WTC11 (cell line): Measurements from ENCODE around the gene C3orf22. TPM values are rescaled to one million over a fixed set of nuclear protein-coding genes. Genes with fewer than 3 reads are reported as not detected.

Source experiments
- ATAC-seq: fragments of 200-7000 bp; cut with Tn5 transposase; 2 replicates; pipeline ENCODE4 v1.10.0; 2021; ENCODE audit warnings: mild to moderate bottlenecking, moderate library complexity
- CTCF ChIA-PET: fragments of 300-600 bp; sonication (Branson Sonifier 250); formaldehyde crosslinking; loops from one replicate; lab custom pipeline; 2021; ENCODE audit warnings: antibody characterized with exemption; lab: Charles Lee
- POLR2A ChIA-PET: fragments of 350-600 bp; sonication (Branson Sonifier 250); formaldehyde crosslinking; loops from one replicate; lab custom pipeline; 2021; ENCODE audit warnings: antibody characterized with exemption; lab: Charles Lee
- DNase-seq: peaks from one replicate; pipeline ENCODE4 v3.0.0; 2021; ENCODE audit warnings: low spot score
- H3K27ac Mint-ChIP-seq: 2 replicates; pipeline ENCODE4 v1.8.0; 2021; ENCODE audit warnings: mixed read lengths
- H3K27me3 Mint-ChIP-seq: 2 replicates; pipeline ENCODE4 v1.8.0; 2021; ENCODE audit warnings: low read depth, mild to moderate bottlenecking, moderate library complexity, mixed read lengths
- H3K36me3 Mint-ChIP-seq: 2 replicates; pipeline ENCODE4 v1.8.0; 2021; ENCODE audit warnings: mixed read lengths
- H3K4me1 Mint-ChIP-seq: 2 replicates; pipeline ENCODE4 v1.8.0; 2022; ENCODE audit warnings: mixed read lengths
- H3K4me3 Mint-ChIP-seq: 2 replicates; pipeline ENCODE4 v1.8.0; 2021; ENCODE audit warnings: mild to moderate bottlenecking, moderate library complexity, mixed read lengths
- H3K9me3 Mint-ChIP-seq: 2 replicates; pipeline ENCODE4 v1.8.0; 2021; ENCODE audit warnings: mixed read lengths
- MYBL2 ChIP-seq: sonication (generic); formaldehyde crosslinking; IDR thresholded peaks from 2 replicates; pipeline ENCODE4 v1.8.1; 2023; ENCODE audit warnings: mild to moderate bottlenecking, moderate library complexity, missing genetic modification reagents
- NFE2L1 ChIP-seq: sonication (generic); formaldehyde crosslinking; IDR thresholded peaks from 2 replicates; pipeline ENCODE4 v1.8.1; 2023; ENCODE audit warnings: missing genetic modification reagents
- NR2C2 ChIP-seq: sonication (generic); formaldehyde crosslinking; IDR thresholded peaks from 2 replicates; pipeline ENCODE4 v1.8.0; 2022; ENCODE audit warnings: mild to moderate bottlenecking, missing genetic modification reagents
- RORB ChIP-seq: fragments of 250-450 bp; sonication (Bioruptor Pico); IDR thresholded peaks from 2 replicates; pipeline ENCODE4 v1.9.0; 2021; ENCODE audit warnings: mild to moderate bottlenecking
- SP1 ChIP-seq: sonication (generic); formaldehyde crosslinking; conservative IDR thresholded peaks from 2 replicates; pipeline ENCODE4 v1.8.1; 2022; ENCODE audit warnings: missing genetic modification reagents
- ZNF396 ChIP-seq: fragments of 250-450 bp; sonication (Bioruptor Pico); IDR thresholded peaks from 2 replicates; pipeline ENCODE4 v1.8.0; 2021; ENCODE audit warnings: mild to moderate bottlenecking, moderate library complexity, borderline replicate concordance
- ZNF416 ChIP-seq: fragments of 250-450 bp; sonication (Bioruptor Pico); IDR thresholded peaks from 2 replicates; pipeline ENCODE4 v1.9.0; 2021; ENCODE audit warnings: mild to moderate bottlenecking, inconsistent platforms
- ZNF671 ChIP-seq: fragments of 250-450 bp; sonication (Bioruptor Pico); IDR thresholded peaks from 2 replicates; pipeline ENCODE4 v1.8.0; 2021; ENCODE audit warnings: mild to moderate bottlenecking
- total RNA-seq: library from RNA; stranded (reverse); gene quantifications from 3 replicates; pipeline ENCODE4 v1.2.3, GENCODE V29; 2021
- TF ChIP-seq, protein P1 (sequence below): sonication (generic); formaldehyde crosslinking; IDR thresholded peaks from 2 replicates; pipeline ENCODE4 v1.8.1; 2022; ENCODE audit warnings: low read depth, missing genetic modification reagents, borderline replicate concordance
- TF ChIP-seq, protein P2 (sequence below): sonication (generic); formaldehyde crosslinking; conservative IDR thresholded peaks from 2 replicates; pipeline ENCODE4 v1.8.1; 2022; ENCODE audit warnings: mild to moderate bottlenecking, missing genetic modification reagents
- TF ChIP-seq, protein P3 (sequence below): sonication (generic); formaldehyde crosslinking; IDR thresholded peaks from 2 replicates; pipeline ENCODE4 v1.8.0; 2022; ENCODE audit warnings: mild to moderate bottlenecking, missing genetic modification reagents
- TF ChIP-seq, protein P4 (sequence below): sonication (generic); formaldehyde crosslinking; IDR thresholded peaks from 2 replicates; pipeline ENCODE4 v1.8.1; 2022; ENCODE audit warnings: mild to moderate bottlenecking, moderate library complexity, missing genetic modification reagents
- TF ChIP-seq, protein P5 (sequence below): sonication (generic); formaldehyde crosslinking; IDR thresholded peaks from 2 replicates; pipeline ENCODE4 v1.8.0; 2023; ENCODE audit warnings: missing genetic modification reagents, mild to moderate bottlenecking, borderline replicate concordance
- TF ChIP-seq, protein P6 (sequence below): fragments of 250-450 bp; sonication (Bioruptor Pico); IDR thresholded peaks from 2 replicates; pipeline ENCODE4 v1.9.0; 2021; ENCODE audit warnings: mild to moderate bottlenecking
- TF ChIP-seq, protein P7 (sequence below): sonication (generic); formaldehyde crosslinking; IDR thresholded peaks from 2 replicates; pipeline ENCODE4 v1.8.0; 2022; ENCODE audit warnings: mild to moderate bottlenecking, missing genetic modification reagents

C3orf22 gene
- total RNA-seq, 1 experiment from 2014 or later = not detected

DNA sequence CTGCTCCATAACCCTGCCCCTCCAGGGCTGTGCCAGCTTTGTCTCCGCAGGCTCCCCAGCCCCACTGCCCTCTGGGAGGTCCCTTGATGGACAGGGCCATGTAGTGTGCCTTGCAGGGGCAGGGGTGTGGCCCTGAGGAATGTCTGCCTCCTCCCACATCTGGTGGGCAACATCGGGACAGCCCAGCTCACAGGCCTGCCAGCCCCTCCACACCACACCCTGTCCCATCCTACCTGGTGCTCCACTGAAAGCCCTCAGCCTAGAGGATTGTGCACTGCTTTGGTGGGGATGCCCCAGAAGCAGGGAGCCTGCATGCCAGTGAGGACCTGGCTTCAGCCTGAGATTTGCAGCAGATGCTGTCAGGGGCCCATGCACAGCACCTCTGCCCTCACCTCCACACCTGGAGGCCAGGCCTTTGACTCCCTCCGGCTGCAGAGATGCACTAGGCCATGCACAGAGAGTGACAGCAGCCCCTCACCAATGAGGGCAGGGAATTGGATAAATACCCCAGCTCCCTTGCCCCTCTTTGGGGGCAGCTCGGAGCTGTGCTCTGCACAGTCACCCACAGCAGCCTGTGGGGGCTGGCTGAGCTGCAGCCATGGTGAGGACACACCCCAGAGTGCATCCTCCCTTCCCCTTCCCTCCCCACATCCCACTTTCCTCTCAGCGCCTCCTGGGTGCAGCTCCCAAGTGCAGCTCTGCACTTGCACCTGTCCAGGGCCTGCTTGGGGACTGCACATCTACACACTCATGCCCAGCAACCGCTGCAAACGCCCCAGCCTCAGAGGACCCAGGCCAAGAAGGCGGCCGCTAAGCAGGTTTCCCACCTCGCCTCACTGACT lies 2.7 kb downstream of the C3orf22 start:
- no peak overlapping the region for H3K4me3 Mint-ChIP-seq
- ATAC-seq (no peak), DNase-seq (no peak)
- no peaks in the 10 kb centered on the region for H3K9me3 Mint-ChIP-seq
- H3K27me3 Mint-ChIP-seq = no peaks in the 10 kb centered on the region; the same call in 1 of the 2 replicates
- H3K4me1 Mint-ChIP-seq = peaks cover 5% of the 10 kb centered on the region; the same call in 1 of the 2 replicates
- TF ChIP-seq SP1 (CRISPR knock-in tag) (no peak), MYBL2 (CRISPR knock-in tag) (no peak), NFE2L1 (CRISPR knock-in tag) (no peak), RORB (CRISPR knock-in tag) (no peak), ZNF396 (CRISPR knock-in tag) (no peak), ZNF671 (no peak), NR2C2 (CRISPR knock-in tag) (no peak), ZNF416 (CRISPR knock-in tag) (no peak)
- TF ChIP-seq, protein P1, sequence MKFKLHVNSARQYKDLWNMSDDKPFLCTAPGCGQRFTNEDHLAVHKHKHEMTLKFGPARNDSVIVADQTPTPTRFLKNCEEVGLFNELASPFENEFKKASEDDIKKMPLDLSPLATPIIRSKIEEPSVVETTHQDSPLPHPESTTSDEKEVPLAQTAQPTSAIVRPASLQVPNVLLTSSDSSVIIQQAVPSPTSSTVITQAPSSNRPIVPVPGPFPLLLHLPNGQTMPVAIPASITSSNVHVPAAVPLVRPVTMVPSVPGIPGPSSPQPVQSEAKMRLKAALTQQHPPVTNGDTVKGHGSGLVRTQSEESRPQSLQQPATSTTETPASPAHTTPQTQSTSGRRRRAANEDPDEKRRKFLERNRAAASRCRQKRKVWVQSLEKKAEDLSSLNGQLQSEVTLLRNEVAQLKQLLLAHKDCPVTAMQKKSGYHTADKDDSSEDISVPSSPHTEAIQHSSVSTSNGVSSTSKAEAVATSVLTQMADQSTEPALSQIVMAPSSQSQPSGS (CRISPR knock-in tag) = no peak
- TF ChIP-seq, protein P2, sequence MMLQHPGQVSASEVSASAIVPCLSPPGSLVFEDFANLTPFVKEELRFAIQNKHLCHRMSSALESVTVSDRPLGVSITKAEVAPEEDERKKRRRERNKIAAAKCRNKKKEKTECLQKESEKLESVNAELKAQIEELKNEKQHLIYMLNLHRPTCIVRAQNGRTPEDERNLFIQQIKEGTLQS (CRISPR knock-in tag) = no peak
- TF ChIP-seq, protein P3, sequence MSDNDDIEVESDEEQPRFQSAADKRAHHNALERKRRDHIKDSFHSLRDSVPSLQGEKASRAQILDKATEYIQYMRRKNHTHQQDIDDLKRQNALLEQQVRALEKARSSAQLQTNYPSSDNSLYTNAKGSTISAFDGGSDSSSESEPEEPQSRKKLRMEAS (CRISPR knock-in tag) = no peak
- TF ChIP-seq, protein P4, sequence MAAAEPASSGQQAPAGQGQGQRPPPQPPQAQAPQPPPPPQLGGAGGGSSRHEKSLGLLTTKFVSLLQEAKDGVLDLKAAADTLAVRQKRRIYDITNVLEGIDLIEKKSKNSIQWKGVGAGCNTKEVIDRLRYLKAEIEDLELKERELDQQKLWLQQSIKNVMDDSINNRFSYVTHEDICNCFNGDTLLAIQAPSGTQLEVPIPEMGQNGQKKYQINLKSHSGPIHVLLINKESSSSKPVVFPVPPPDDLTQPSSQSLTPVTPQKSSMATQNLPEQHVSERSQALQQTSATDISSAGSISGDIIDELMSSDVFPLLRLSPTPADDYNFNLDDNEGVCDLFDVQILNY (CRISPR knock-in tag) = no peak
- TF ChIP-seq, protein P5, sequence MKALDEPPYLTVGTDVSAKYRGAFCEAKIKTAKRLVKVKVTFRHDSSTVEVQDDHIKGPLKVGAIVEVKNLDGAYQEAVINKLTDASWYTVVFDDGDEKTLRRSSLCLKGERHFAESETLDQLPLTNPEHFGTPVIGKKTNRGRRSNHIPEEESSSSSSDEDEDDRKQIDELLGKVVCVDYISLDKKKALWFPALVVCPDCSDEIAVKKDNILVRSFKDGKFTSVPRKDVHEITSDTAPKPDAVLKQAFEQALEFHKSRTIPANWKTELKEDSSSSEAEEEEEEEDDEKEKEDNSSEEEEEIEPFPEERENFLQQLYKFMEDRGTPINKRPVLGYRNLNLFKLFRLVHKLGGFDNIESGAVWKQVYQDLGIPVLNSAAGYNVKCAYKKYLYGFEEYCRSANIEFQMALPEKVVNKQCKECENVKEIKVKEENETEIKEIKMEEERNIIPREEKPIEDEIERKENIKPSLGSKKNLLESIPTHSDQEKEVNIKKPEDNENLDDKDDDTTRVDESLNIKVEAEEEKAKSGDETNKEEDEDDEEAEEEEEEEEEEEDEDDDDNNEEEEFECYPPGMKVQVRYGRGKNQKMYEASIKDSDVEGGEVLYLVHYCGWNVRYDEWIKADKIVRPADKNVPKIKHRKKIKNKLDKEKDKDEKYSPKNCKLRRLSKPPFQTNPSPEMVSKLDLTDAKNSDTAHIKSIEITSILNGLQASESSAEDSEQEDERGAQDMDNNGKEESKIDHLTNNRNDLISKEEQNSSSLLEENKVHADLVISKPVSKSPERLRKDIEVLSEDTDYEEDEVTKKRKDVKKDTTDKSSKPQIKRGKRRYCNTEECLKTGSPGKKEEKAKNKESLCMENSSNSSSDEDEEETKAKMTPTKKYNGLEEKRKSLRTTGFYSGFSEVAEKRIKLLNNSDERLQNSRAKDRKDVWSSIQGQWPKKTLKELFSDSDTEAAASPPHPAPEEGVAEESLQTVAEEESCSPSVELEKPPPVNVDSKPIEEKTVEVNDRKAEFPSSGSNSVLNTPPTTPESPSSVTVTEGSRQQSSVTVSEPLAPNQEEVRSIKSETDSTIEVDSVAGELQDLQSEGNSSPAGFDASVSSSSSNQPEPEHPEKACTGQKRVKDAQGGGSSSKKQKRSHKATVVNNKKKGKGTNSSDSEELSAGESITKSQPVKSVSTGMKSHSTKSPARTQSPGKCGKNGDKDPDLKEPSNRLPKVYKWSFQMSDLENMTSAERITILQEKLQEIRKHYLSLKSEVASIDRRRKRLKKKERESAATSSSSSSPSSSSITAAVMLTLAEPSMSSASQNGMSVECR (CRISPR knock-in tag) = no peak
- TF ChIP-seq, protein P6, sequence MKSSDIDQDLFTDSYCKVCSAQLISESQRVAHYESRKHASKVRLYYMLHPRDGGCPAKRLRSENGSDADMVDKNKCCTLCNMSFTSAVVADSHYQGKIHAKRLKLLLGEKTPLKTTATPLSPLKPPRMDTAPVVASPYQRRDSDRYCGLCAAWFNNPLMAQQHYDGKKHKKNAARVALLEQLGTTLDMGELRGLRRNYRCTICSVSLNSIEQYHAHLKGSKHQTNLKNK = no peak
- TF ChIP-seq, protein P7, sequence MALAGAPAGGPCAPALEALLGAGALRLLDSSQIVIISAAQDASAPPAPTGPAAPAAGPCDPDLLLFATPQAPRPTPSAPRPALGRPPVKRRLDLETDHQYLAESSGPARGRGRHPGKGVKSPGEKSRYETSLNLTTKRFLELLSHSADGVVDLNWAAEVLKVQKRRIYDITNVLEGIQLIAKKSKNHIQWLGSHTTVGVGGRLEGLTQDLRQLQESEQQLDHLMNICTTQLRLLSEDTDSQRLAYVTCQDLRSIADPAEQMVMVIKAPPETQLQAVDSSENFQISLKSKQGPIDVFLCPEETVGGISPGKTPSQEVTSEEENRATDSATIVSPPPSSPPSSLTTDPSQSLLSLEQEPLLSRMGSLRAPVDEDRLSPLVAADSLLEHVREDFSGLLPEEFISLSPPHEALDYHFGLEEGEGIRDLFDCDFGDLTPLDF (CRISPR knock-in tag) = no peak
- CTCF ChIA-PET = no interaction called here
- no peaks in the 10 kb centered on the region for H3K36me3 Mint-ChIP-seq
- POLR2A ChIA-PET = no interaction called here
- H3K27ac Mint-ChIP-seq = no peak overlapping the region
